Measurements from ENCODE around the gene KANSL2.
"Not testable (repeated sequence)": the region's sequence is repeated elsewhere in the genome, so short reads cannot be mapped to it uniquely, and the experiment has no call there.

The KANSL2 gene

DNA sequence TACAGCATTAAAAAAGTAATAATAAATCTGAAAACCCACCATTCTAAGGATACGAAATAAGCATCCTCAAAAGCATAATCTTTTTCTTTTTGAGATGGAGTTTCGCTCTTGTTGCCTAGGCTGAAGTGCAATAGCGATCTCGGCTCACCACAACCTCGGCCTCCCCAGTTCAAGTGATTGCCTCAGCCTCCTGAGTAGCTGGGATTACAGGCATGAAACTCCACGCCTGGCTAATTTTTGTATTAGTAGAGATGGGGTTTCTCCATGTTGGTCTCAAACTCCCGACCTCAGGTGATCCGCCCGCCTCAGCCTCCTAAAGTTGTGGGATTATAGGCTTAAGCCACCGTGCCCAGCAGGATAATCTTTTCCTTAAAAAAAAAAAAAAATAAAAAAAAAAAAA, 30.2 kb upstream of the KANSL2 start:
- DNase-seq (ENCODE audit: extremely low read depth, low read depth) = no peak

DNA sequence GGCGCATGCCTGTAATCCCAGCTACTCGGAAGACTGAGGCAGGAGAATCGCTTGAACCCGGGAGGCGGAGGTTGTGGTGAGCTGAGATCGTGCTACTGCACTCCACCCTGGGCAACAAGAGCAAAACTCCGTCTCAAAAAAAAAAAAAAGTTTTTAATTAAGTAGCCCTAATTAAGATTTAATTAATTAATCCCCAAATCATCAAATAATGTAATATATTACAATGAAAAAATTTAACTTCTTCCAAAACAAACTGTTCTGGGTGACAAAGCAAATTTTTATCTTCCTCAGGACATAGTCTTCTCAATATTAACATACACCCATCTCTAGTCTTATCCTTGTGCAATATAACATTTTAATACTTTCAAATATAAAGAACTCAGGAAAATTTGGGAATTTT, 16.8 kb upstream of the KANSL2 start:
- DNase-seq (ENCODE audit: extremely low read depth, low read depth) = not testable (repeated sequence)

More for the DNA sequence above, 30.2 kb upstream of the KANSL2 start:
- TF ChIP-seq, protein P1, sequence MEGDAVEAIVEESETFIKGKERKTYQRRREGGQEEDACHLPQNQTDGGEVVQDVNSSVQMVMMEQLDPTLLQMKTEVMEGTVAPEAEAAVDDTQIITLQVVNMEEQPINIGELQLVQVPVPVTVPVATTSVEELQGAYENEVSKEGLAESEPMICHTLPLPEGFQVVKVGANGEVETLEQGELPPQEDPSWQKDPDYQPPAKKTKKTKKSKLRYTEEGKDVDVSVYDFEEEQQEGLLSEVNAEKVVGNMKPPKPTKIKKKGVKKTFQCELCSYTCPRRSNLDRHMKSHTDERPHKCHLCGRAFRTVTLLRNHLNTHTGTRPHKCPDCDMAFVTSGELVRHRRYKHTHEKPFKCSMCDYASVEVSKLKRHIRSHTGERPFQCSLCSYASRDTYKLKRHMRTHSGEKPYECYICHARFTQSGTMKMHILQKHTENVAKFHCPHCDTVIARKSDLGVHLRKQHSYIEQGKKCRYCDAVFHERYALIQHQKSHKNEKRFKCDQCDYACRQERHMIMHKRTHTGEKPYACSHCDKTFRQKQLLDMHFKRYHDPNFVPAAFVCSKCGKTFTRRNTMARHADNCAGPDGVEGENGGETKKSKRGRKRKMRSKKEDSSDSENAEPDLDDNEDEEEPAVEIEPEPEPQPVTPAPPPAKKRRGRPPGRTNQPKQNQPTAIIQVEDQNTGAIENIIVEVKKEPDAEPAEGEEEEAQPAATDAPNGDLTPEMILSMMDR (IDR thresholded peaks at IDR 0.05; ENCODE audit: low read depth, low read length) = no peak

DNA sequence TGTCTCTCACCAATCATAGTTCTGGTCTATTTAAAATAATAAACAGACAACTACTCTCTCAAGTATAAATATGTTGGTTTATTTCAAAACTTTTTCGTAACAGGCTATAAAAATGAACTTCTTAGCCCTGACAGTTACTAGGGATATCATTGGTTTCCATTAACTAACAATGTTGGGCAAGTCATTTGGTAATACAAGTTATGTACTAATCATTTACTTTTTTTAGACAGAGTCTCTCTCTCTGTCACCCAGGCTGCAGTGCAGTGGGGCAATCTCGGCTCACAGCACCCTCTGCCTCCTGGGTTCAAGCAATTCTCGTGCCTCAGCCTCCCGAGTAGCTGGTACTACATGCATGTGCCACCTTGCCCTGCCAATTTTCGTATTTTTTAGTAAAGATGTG, 14.6 kb upstream of the KANSL2 start:
- DNase-seq (ENCODE audit: extremely low read depth, low read depth) = no peak
- TF ChIP-seq, protein P1 (IDR thresholded peaks at IDR 0.05; ENCODE audit: low read depth, low read length) = no peak

- no peak for DNase-seq (ENCODE audit: extremely low read depth, low read depth)
- TF ChIP-seq, protein P1 (IDR thresholded peaks at IDR 0.05; ENCODE audit: low read depth, low read length) = no peak
These were observed 13.8 kb upstream of the KANSL2 start for GRCh38 chr12:48695859-48696258.

GRCh38 chr12:48694038-48694437, 12.0 kb upstream of the KANSL2 start:
- DNase-seq (ENCODE audit: extremely low read depth, low read depth) = no peak

DNA sequence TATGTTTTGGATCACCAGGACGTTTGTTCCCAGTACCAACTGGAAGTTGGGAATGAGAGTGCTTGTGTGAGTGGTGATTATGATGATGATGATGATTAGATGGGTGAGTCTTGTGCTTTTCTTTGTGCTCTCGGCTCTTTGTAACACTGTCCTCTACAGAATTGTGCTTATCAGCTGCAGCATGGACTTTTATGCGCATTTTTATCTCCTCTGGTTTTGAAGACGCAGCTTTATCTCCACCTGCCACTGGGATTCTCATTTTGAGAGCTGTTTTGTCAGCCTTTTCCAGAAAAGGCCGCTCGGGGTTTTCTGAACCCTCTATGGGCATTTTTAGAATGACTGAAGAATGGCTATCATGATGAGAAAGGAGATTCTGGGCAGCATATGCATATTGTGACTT, 11.5 kb upstream of the KANSL2 start:
- DNase-seq (ENCODE audit: extremely low read depth, low read depth) = no peak
- TF ChIP-seq, protein P1 (IDR thresholded peaks at IDR 0.05; ENCODE audit: low read depth, low read length) = no peak

More at GRCh38 chr12:48694038-48694437, 12.0 kb upstream of the KANSL2 start:
- TF ChIP-seq, protein P1 (IDR thresholded peaks at IDR 0.05; ENCODE audit: low read depth, low read length) = no peak

DNA sequence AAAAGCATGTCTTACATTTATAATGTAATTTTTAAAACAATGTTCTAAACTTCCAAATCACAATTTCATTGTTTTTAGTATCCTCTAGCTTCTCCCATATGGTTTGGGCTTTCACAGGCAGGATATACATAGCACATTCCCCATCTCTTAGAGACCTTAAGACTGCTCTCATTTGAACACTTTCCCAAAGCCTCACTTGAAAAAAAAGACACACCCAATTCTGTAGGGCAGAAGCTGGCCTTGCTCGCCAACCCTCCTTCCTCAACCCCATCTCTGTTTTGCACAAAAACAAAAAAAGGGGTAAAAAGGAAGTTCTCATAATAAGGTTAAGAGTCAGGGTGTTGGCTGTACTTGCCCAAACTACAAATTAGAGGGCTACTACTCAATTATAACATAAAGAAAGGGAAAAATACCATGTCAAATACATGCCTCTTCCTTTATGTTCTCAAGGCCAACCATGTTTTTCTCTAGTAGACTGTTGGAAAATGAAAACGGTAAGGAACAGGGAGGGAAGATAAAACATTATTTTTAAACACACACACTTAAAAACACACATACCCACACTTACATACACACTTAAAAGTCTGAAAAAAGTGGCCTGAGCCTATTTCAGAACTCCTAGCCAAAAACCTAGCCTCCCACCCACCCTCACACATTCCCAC, 9.9 kb upstream of the KANSL2 start:
- DNase-seq (ENCODE audit: extremely low read depth, low read depth) = no peak
- TF ChIP-seq, protein P1 (IDR thresholded peaks at IDR 0.05; ENCODE audit: low read depth, low read length) = no peak

- DNase-seq (ENCODE audit: extremely low read depth, low read depth) = no peak
- TF ChIP-seq, protein P1 (IDR thresholded peaks at IDR 0.05; ENCODE audit: low read depth, low read length) = no peak
These were observed 9.0 kb upstream of the KANSL2 start for GRCh38 chr12:48690990-48691389.
